HG03521 (cell line): Measurements from ENCODE around the gene YAE1.

Experiments used
- ATAC-seq: cut with Tn5 transposase; IDR thresholded peaks from one replicate; pipeline ENCODE4 v1.9.1; 2021; ENCODE audit warnings: mild to moderate bottlenecking, moderate library complexity; ENCODE audit not compliant: unreplicated experiment

Gene YAE1

GRCh38 chr7:39606941-39607340, 40.7 kb downstream of the YAE1 start:
- no peak for ATAC-seq

GRCh38 chr7:39607865-39608264, 41.7 kb downstream of the YAE1 start:
- no peak for ATAC-seq

GRCh38 chr7:39608278-39608677, 42.1 kb downstream of the YAE1 start:
- no peak for ATAC-seq

GRCh38 chr7:39609113-39609934, 43.1 kb downstream of the YAE1 start:
- ATAC-seq = no peak

GRCh38 chr7:39609935-39610263, 43.7 kb downstream of the YAE1 start:
- ATAC-seq = no peak

- ATAC-seq = no peak
Observed at GRCh38 chr7:39613577-39613976, 47.4 kb downstream of the YAE1 start.

- ATAC-seq = no peak
Observed at GRCh38 chr7:39614299-39614698, 48.1 kb downstream of the YAE1 start.

- ATAC-seq = no peak
Observed at GRCh38 chr7:39615350-39615975, 49.3 kb downstream of the YAE1 start.

- no peak for ATAC-seq
Observed at GRCh38 chr7:39616138-39616537, 49.9 kb downstream of the YAE1 start.

- ATAC-seq = no peak
Observed at GRCh38 chr7:39617005-39617404, 50.8 kb downstream of the YAE1 start.

GRCh38 chr7:39618868-39619267, 52.7 kb downstream of the YAE1 start:
- no peak for ATAC-seq

GRCh38 chr7:39620486-39620885, 54.3 kb downstream of the YAE1 start:
- no peak for ATAC-seq

- ATAC-seq = no peak
Observed at GRCh38 chr7:39621261-39621660, 55.1 kb downstream of the YAE1 start.

GRCh38 chr7:39621784-39622411, 55.7 kb downstream of the YAE1 start:
- ATAC-seq = no peak
